Superior temporal gyrus (tissue), 1 donor: ENCODE results near the gene NKAIN2.
A peak's percentile ranks its signal among the peaks of the same experiment; 100 is the strongest.
"Not testable (repeated sequence)": the region's sequence is repeated elsewhere in the genome, so short reads cannot be mapped to it uniquely, and the experiment has no call there.

Experiments
- DNase-seq: peaks from one replicate; pipeline ENCODE4 v3.0.0-alpha.2; 2016; ENCODE audit errors: extremely low spot score

The NKAIN2 gene

GRCh38 chr6:124080483-124080882, 276.8 kb downstream of the NKAIN2 start:
- no peak for DNase-seq

- DNase-seq, result no peak
These were observed 286.8 kb downstream of the NKAIN2 start for GRCh38 chr6:124090491-124090890.

GRCh38 chr6:124099520-124099919, 295.9 kb downstream of the NKAIN2 start:
- DNase-seq, result no peak

DNA sequence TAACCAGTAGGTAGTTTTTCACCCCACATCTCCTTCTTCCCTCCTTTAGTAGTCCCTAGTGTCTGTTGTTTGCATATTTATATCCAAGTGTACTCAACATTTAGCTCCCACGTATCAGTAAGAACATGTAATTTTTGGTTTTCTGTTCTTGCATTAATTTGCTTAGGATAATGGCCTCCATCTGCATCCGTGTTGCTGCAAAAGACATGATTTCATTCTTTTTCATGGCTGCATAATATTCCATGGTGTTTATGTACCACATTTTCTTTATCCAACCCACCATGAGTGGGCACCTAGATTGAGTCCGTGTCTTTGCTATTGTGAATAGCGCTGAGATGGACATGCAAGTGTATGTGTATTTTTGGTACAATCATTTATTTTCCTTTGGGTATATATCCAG, 306.8 kb downstream of the NKAIN2 start:
- DNase-seq, result no peak

DNA sequence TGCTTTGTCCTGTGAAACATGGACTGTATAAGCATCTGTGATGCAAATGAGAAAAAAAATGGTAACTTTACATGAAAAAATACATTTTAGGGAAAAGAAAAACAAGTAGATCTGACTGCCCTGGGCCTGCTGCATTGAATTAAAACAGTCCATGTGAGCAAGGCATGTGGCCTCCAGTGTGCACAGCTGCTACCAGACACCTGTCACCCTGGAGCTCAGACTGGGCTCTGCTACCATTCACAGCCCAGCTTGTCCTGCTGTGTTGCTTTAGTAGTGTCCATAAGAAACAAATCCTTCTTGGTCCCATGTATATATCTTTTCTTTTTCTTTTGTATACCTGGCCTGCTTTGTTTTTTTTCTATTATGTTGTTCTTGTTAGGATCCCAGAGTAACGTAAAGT, 315.9 kb downstream of the NKAIN2 start:
- no peak for DNase-seq

GRCh38 chr6:124123617-124124209, 320.0 kb downstream of the NKAIN2 start:
- no peak for DNase-seq

GRCh38 chr6:124131259-124131658, 327.6 kb downstream of the NKAIN2 start:
- DNase-seq, result no peak

GRCh38 chr6:124131779-124132178, 328.1 kb downstream of the NKAIN2 start:
- DNase-seq, result no peak

- no peak for DNase-seq
These were observed 328.6 kb downstream of the NKAIN2 start for GRCh38 chr6:124132256-124132655.

- DNase-seq, result no peak
These were observed 339.2 kb downstream of the NKAIN2 start for GRCh38 chr6:124142852-124143251.

DNA sequence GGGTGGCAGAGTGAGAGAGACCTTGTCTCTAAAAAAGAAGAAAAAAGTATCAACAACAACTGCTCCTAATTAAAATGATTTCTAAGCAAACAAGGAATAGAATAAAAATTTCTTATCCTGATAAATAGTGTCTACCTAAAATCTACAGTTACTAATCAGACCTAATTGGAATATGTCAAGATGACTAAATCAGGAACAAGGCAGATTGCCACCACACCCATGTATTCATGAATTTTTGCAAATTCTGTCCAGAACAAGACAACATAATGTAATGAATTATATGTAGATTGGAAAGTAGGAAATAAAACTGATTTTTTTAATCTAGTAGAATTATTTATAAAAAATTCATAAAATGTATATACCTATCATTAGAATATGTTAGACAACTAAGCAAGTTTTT, 339.8 kb downstream of the NKAIN2 start:
- DNase-seq, result no peak

DNA sequence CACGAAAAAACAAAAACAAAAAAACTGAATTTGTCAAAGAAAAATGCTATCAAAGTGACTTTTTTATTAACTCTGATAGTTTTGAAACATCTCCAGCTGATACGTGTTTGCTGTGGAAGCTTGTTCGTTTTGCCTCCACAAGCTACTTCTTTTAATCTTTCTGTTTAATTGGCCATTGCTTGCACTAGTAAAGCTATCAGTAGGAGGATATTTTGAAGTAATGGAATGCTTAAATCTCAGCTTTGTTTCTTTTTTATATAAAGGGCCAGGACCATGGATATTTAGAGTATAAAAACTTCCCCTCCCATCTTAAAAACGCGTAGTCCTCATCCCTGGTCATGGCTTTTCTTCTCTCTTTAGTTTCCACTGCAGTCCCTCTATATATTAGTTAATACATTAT, 344.0 kb downstream of the NKAIN2 start:
- DNase-seq, result no peak

DNA sequence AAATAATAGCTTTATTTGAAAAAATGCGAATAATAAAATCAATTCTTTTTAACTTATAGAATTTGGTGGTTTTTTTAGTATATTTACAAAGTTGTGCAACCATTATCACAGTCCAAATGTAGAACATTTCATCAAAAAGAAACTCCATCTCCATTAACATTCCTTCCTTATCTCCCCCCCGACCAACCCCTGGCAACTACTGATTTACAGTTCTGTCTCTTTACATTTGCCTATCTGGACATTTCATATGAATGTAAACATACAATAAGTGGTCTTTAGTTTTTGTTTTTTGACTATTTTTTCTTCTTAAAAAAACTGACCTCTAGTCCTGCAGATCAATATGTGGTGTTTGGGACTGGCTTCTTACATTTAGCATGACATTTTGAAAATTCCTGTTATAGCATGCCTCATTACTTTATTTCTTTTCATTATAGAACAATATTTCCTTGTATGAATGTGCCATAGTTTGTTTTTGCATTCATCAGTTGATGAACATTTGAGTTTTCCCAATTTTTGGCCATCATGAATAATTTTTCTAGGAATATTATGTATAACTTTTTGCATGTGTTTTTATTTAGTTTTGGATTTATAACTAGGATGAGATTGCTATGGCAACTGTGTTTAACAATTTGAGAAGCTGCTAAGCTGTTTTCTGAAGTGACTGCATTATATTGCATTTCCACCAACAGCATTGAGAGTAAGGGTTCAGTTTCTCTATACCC, 344.7 kb downstream of the NKAIN2 start:
- DNase-seq, result no peak

DNA sequence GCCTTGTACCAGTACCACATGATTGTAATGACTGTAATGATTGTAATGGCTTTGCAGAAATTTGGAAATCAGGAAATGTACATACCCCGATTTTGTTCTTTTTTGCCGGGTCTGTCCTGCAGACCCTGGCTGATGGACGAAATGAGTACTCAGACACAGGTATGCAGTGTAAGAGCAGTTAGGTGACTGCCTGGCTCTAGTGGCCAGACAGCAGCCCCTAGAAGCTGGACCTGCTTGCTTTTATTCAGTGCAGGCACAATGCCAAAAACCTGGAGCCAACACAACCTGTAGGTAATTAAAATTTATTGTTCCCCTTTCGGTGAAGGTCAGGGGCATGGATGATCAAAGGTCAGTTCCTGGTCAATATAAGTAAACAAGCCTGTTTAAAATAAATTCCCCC, 346.0 kb downstream of the NKAIN2 start:
- no peak for DNase-seq

- no peak for DNase-seq
These were observed 354.4 kb downstream of the NKAIN2 start for GRCh38 chr6:124158024-124158423.

DNA sequence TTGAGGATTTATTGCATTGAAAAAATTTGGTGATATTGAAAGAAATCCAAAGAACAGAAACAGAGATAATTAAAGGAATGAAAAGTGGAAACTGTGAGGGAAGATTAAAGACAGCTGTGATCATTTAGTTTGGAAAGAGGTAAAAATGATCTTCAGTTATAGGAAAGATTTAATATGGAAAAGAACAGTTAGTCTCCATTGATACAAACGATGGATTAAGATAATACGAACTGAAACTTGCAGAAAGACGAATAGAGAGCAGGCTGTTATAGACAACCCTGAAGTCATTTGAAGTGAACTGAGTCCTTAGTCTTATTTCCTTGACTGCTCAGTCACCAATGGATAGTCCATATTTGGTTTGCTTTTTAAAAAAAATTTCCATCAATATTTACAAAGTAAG, 360.0 kb downstream of the NKAIN2 start:
- DNase-seq, result no peak

DNA sequence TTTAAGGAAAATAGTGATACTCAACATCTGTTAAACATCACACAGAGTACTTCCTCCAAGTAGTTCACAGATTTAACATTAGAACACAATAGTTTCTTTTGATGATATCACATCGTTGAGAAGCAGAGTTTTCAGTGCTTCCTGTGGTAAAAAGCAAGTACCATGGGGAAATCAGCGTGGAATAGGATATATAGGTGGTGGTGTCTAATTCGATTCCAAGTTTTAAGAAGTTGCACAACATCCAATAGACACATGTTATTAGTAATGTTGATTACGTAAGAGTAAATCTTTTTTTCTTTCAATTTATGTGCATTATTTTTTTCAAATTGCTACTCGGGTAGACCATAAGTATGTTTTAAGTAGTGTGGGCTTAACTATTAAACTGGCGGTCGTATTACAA, 360.7 kb downstream of the NKAIN2 start:
- DNase-seq, result no peak

GRCh38 chr6:124167249-124167648, 363.6 kb downstream of the NKAIN2 start:
- not testable (repeated sequence) for DNase-seq

DNA sequence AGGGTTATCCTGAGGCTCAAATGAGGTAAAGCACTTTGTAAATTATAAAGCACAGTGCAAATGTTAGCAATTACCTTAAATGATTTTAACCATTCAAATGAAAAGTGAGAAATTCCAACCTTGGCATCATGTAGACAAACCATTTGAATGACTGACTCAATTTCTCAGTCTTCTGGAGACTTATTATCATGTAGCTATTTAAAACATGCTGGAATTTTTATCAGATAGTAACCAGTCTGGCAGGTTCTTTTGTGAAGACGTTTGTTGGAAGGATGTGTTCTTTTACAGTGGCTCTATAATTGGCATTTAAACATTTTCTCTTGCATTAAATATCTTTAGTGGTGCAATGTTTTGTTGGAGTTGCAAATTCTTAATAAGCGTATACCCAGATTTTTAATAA, 386.6 kb downstream of the NKAIN2 start:
- peak; percentile 34 for DNase-seq

GRCh38 chr6:124193132-124193531, 389.5 kb downstream of the NKAIN2 start:
- DNase-seq, result no peak

DNA sequence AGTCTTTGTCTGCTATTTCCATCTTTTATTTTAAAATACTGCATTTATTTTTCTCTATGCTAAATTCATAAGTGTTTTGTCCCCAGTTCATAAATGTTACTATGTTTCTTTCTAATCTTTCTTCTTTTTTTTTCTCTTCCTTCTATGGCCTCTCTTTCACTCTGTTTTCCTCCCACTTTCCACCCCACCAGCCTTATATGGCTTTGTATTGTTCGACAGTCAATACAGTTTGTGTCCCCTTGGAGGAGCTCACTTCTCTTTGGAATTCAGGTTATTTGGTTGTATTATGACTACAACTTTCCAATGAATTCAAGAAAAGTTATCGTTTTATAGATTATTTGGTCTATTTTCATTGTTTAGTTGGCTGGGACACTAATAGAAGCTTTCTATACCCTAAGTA, 393.5 kb downstream of the NKAIN2 start:
- no peak for DNase-seq

DNA sequence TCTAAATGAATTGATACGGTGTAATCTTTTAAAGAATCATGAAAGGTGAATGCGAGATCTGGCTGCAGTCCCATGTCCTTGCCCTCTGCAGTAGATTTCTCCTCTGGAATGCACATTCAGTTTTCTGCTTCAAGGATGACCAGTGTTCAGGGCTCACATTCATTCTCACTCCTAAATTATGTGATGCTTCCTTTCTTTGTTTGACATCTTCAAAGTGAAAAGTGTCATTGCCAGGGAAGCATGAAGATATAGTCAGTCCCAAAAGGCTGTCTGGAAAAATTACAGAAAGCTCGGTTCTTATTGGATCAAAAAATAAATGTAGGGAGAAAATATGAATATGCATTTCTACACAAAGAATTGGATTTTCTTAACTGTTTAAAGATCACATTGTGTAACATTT, 395.6 kb downstream of the NKAIN2 start:
- no peak for DNase-seq

GRCh38 chr6:124200661-124201060, 397.0 kb downstream of the NKAIN2 start:
- no peak for DNase-seq
